Upper lobe of left lung (tissue), 4 donors: ENCODE measurements around the gene SLC35F3.

Experiments used
- EP300 ChIP-seq, 4 donors: sonication (generic); formaldehyde crosslinking; IDR thresholded peaks; one replicate each; pipeline ENCODE4 v1.5.1; 2017; ENCODE audit warnings: antibody characterized with exemption in 4 of 4, control low read depth in 2 of 4
- POLR2A ChIP-seq, 4 donors: fragments of 450-650 bp; IDR thresholded peaks; one replicate each; pipeline ENCODE4 v1.5.1; 2016 to 2017; ENCODE audit warnings: antibody characterized with exemption in 4 of 4, mild to moderate bottlenecking in 2 of 4
- TF ChIP-seq, protein P1 (sequence below), 6 experiments: fragments of 450-650 bp in 4 of 6; fragments of 200-600 bp in 2 of 6; sonication (generic) in 2 of 6; IDR thresholded peaks; one replicate each; pipeline ENCODE4 v1.5.1; 2016 to 2019; ENCODE audit warnings: antibody characterized with exemption in 6 of 6

DNA sequence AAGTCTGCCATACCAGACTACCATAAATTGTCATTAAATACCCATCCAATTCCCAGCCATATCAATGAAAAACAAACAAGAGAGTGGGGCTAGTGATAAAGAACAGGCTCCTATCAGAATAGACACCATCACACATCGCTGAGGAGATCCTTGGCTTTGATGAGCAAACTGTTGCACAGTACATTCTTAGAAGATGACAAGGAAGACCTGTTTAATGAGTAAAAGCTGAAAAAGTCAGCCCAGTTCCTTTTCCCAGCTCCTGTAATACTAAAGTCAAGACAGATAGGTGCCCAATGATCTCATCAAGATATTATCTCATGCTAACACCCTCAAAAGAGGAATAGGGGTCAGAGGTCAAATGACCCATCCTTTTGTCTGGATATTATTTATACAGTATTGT is 304.3 kb downstream of the SLC35F3 start:
- TF ChIP-seq POLR2A (IDR thresholded peaks at IDR 0.05) (no peak), EP300 (IDR thresholded peaks at IDR 0.05) (no peak)
- TF ChIP-seq, protein P1, sequence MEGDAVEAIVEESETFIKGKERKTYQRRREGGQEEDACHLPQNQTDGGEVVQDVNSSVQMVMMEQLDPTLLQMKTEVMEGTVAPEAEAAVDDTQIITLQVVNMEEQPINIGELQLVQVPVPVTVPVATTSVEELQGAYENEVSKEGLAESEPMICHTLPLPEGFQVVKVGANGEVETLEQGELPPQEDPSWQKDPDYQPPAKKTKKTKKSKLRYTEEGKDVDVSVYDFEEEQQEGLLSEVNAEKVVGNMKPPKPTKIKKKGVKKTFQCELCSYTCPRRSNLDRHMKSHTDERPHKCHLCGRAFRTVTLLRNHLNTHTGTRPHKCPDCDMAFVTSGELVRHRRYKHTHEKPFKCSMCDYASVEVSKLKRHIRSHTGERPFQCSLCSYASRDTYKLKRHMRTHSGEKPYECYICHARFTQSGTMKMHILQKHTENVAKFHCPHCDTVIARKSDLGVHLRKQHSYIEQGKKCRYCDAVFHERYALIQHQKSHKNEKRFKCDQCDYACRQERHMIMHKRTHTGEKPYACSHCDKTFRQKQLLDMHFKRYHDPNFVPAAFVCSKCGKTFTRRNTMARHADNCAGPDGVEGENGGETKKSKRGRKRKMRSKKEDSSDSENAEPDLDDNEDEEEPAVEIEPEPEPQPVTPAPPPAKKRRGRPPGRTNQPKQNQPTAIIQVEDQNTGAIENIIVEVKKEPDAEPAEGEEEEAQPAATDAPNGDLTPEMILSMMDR (IDR thresholded peaks at IDR 0.05), result no peak
